ACHN (cell line): ENCODE results near the gene METTL1.

Experiments used
- DNase-seq: peaks from one replicate; pipeline ENCODE4 v3.0.0-alpha.2; 2015
- in situ Hi-C: cut with HindIII; loops from 2 replicates; pipeline ENCODE4 v1.10.0; 2017; ENCODE audit warnings: low sequenced_read_pairs, low pct_ligation_motif_present, low pct_unique_long_range_greater_than_20kb

Gene METTL1

DNA sequence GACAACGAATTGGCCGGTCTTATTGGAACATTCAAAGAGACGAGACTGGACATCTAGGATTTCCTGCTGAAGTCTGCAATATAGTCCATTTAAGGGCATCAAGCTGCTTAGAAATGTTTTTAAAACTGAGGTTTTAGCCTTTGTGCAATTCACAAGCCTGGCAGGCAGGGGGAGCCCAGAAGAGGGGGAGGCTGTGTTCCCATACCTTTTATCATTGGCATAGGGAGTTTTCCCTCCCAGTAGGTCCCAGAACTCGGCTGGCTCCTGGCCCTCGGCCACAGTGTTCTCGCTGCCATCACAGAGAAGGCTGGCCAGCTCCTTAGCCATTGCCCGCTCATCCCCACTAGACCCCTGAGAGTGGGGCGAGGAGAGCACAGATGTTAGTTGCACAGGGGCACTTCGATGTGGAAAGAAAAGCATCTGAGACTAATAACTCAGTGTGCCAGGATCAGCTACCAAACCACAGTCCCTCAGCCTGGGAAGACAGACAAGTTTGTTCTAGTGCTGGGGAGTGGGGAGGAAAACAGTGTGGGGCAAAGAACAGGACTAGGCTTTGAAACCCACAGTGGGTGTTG lies 31.5 kb upstream of the METTL1 start:
- in situ Hi-C loops: no loop called here
- peak; percentile 66 for DNase-seq

DNA sequence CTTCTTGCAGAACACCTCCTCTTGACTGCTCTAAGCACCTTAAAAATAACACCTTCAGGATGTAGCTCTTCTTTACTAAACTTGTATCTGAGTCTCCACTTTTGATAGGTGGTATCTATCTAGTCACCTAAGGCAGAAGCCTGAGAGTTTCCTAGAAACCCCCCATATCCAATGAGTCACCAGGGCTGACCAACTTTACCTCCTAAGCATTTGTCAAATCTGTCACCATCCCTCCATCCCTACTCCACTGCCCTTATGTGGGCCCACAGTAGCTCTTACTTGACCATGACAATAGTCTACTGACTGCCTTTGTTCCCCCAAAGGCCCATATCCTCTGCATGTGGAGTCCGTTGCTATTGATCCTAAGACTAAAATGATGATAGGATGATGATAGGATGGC lies 30.7 kb upstream of the METTL1 start:
- in situ Hi-C loops: no loop called here
- DNase-seq: no peak

DNA sequence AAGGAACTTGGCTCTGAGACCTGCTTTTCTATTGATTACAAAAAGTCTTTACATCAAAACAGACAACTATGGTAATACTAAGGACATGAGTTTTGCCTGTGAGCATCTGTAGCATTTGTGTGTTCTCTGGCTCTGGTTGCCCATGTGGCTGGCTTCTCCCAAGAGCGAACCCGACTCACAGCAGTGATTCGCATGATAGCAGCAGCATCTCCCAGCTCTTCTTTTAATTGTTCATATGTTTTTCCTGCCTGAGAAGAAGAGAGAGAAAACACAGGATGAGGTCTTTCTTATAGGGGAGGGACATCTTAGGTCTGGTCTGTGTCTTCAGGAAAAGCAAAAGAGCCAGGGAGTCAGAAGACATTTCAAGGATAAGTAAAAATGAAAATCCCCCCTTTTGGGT lies 29.1 kb upstream of the METTL1 start:
- DNase-seq: no peak
- in situ Hi-C loops: no loop called here

DNA sequence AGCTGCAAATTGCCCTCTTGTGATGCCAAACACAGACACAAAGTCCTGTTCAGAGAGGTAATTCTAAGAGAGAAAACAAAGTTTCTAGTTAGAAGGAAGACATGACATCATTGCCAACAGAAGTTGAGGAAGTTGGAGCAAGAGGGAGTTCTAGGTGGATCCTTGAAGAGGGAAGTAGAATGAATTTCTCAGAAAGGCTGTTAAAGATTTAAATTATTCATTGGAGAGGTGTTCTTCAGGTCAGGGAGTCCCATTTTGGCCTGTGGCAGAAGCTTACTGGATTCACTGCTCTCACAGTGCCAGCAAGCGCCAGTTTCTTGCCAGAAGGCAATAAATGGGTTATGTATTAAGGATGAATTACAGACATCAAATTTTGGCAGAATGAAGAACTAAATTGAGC lies 26.0 kb upstream of the METTL1 start:
- in situ Hi-C loops: no loop called here

GRCh38 chr12:57796996-57797395 lies 25.1 kb upstream of the METTL1 start:
- no peak for DNase-seq
- in situ Hi-C loops: no loop called here

More for the DNA sequence above, 26.0 kb upstream of the METTL1 start:
- no peak for DNase-seq

GRCh38 chr12:57795354-57795753 lies 23.4 kb upstream of the METTL1 start:
- in situ Hi-C loops: no loop called here
- no peak for DNase-seq

DNA sequence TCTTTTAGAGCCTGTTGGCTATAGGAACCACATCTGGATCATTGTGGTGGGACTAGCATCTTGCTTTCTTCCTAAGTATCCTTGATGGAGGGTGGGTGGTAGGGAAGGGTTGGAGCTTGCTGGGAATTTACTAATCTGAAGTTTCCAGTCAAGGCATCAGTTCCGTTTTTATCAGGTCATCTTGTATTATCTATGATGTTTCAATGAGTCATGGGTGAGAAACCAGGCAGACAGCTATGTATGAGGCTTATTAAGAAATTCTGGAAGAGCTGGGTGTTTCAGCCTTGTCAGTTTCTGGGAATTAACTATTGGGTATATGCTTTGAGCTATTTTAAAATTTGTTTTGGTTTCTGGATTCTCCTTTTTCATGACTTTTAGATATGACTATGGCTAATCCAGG lies 22.0 kb upstream of the METTL1 start:
- in situ Hi-C loops: no loop called here
- DNase-seq: no peak

DNA sequence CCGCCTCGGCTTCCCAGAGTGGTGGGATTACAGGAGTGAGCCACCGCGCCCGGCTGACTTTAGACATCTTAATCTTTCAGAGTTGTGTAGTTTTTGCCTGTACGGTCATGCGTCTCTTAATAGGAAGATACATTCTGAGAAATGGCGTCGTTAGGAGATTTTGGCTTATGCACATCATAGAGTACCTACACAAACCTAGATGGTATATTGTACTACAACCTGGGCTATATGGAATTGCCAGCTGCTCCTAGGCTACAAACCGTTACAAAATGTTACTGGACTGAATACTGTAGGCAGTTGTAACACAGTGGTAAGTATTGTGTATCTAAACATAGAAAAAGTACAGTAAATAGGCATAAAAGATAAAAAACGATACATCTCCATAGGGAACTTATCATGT lies 12.0 kb upstream of the METTL1 start:
- in situ Hi-C loops: no loop called here
- DNase-seq: no peak

DNA sequence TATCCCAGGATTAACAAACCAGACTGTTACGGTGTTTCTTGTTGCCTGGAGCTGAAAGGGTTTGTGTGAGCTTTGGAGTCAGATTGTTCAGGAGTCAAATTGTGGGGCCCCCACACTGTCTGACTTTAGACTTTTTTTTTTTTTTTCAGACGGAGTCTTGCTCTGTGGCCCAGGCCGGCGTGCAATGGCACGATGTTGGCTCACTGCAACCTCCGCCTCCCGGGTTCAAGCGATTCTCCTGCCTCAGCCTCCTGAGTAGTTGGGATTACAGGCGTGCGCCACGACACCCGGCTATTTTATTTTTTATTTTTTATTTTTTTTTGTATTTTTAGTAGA lies 11.5 kb upstream of the METTL1 start:
- in situ Hi-C loops: no loop called here
- no peak for DNase-seq

DNA sequence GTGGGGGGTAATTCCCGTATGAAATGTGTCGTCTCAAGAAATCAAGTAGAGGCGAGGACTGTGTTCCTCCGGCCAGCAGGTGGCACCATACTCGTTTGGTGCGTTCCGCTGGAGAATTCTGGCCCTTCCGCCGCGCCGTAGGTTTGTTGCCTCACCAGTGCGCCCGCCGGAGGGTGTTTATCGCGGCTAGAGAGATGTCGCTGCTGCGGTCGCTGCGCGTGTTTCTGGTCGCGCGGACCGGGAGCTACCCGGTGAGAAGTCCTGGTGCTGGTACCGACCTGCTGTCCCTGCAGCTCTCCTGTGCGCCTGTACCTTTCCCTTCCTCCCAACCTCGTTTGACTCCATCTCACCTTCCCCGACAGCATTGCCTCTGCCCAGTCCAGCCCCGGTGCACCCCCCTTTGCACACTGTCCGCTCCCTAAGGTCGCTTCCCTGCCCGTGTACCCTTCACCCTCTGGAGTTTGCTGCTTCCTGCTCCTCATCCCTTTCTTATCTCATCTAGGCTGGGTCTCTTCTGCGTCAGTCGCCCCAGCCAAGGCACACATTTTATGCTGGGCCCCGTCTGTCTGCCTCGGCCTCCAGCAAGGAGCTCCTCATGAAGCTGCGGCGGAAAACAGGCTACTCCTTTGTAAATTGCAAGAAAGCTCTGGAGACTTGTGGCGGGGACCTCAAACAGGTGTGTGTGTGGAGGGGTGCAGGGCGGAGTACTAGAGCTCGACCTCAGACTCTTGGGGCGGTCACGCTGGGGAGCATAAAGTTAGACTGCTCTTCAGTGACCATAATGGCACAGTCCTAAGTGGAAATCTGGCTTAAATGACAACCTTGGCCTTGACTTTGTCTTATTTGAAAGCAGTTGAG lies 10.9 kb upstream of the METTL1 start, which contains the start of gene TSFM:
Gene TSFM, plus strand, starts transcription at position 180 of the 858 bp plus-strand sequence. Its CDS starts 15 bp downstream, at position 195.
- in situ Hi-C loops: no loop called here
- DNase-seq: peak; percentile 98

- in situ Hi-C loops: no loop called here
- no peak for DNase-seq
These were observed 10.3 kb upstream of the METTL1 start for GRCh38 chr12:57782243-57782607.

DNA sequence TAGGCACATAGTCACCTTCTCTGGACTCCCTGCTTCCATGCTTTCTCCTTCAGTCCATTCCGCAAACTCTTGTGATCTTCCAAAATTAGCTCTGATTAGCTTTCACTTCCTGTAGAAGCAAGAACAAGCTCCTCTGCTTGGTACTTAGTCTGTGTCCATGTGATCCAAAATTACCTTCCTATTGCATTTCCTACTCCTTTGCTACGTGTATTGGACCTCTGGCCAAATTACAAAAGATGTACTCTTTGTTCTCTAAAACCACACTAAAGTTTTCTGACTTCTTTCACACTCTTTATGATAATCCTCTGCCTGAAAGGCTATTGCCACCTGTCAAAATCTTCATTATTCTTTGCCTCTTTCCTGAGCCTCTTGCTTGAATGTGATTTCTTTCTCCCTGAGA lies 9.9 kb upstream of the METTL1 start:
- no peak for DNase-seq
- in situ Hi-C loops: no loop called here

DNA sequence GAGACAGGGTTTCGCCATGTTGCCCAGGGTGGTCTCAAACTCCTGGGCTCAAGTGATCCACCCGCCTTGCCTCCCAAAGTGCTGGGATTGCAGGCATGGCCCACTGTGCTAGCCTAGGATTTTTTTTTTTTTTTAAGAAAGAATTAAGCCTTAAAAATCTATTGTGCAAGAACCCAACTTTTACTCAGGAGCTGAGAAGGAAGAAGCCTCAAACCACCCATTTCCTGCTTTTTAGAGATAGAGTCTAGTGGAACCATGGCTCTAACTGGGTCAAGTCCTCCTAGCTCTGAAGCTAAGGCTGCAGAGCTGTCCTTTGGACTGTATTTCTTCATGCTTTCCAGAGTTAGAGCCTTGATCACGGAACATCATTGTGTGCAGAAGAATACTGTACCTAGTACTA lies 9.3 kb upstream of the METTL1 start:
- in situ Hi-C loops: no loop called here

DNA sequence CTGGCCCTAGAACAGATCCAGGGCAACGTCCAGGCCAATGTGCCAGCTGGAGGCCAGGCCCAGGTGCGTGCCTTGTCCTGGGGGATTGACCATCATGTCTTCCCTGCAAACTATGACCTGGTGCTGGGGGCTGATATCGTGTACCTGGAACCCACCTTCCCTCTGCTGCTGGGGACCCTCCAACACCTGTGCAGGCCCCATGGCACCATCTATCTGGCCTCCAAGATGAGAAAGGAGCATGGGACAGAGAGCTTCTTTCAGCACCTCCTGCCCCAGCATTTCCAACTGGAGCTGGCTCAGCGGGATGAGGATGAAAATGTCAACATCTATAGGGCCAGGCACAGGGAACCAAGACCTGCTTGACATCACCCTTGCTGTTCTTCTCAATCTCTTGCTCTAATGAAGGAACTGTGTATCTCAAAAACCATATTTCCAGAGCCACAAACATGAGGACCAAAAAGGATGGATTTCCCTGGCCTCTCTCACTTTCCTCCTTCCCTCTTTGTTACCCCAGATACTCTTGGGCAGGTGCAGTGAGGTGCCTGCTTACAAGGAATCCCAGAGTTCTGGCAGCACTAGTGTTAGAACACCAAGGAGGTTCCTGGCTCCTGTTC lies 8.5 kb upstream of the METTL1 start:
- in situ Hi-C loops: no loop called here
- DNase-seq: no peak

More for the DNA sequence above, 9.3 kb upstream of the METTL1 start:
- no peak for DNase-seq

- DNase-seq: no peak
- in situ Hi-C loops: no loop called here
These were observed 7.8 kb upstream of the METTL1 start for GRCh38 chr12:57779736-57780135.

DNA sequence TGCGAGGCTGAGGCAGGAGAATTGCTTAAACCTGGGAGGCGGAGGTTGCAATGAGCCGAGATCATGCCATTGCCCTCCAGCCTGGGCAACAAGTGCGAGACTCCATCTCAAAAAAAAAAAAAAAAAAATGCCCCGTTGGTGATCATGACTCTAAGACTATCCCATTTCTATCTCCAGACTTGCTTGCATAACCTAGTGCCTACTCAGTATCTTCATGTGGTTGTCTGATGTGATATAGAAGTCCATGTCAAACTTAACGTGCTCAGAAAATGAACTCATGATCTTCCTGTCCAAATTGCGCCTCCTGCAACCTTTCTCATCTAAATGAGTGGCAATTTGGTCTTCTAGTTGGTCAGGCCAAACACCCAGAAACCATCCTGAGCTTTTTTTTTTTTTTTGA lies 6.0 kb upstream of the METTL1 start:
- in situ Hi-C loops: no loop called here
- no peak for DNase-seq

- DNase-seq: no peak
- in situ Hi-C loops: no loop called here
These were observed 5.5 kb upstream of the METTL1 start for GRCh38 chr12:57777367-57777766.

DNA sequence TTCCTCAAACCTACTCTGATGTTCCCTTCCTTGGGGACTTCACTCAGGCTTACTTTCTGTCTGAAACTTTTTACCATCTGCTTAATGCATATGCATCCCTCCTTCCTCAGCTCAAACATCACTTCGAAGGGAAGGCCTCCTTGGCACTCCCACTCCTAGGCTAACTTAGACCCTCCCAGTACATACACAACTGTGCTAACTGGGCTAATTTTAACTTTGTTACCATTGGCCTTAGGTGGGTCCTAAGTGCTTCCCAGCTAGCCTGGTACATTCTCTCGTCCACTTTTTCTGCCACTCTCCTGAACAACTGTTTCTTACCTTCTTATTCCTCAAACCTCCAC lies 4.3 kb upstream of the METTL1 start:
- in situ Hi-C loops: no loop called here
- DNase-seq: no peak

- in situ Hi-C loops: no loop called here
- no peak for DNase-seq
These were observed 3.8 kb upstream of the METTL1 start for GRCh38 chr12:57775563-57776246.
